ENCODE measurements around the gene RNFT2.

The RNFT2 gene

DNA sequence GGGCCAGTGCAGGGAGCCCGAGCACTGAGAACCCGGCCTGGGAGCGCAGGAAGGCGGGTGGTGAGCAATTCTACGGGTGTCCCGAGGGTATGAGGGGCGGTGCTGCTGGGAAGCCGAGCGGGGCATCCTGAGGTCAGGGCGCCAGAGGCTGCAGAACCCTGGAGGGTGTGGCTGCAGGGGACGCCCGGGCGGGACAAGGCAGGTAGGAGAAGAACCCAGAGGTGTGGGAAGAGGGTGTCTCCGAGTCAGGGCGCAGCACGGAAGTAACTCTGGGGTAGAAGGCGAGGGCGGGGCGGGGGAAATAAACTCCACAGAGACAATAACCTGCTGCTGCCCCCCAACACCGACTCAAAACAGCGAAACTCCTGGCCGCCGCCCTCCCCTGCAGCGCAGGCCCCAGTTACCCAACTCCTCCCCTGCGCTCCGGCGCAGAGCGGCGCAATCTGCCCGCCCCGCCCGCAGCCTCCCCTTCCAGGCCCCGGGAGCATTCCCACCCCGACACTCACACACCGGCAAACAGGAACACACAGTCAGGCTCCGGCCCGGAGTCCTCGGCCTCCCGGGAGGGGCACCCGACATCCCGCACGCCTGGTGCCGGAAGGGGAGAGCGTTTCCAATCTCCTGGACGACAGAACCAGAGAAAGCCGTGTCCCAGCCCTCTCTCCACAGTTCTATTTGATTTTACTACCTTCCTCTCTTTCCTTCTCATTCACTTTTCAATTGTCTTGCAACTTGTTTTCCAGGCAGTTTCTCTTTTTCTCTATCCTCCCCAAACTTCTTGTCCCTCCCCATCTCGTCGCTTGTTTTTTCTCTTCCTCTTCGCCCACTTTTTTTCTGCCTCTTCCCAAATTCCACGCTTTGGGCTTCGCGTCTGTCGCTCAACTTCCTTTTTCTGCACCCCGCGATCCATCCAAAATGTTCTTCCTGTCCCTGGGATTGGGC, 140.7 kb downstream of the RNFT2 start:
- no peak for DNase-seq (ENCODE audit: low read depth in 2 of 2)

GRCh38 chr12:116879509-116880212, 141.5 kb downstream of the RNFT2 start:
- DNase-seq (ENCODE audit: low read depth in 2 of 2) = no peak

DNA sequence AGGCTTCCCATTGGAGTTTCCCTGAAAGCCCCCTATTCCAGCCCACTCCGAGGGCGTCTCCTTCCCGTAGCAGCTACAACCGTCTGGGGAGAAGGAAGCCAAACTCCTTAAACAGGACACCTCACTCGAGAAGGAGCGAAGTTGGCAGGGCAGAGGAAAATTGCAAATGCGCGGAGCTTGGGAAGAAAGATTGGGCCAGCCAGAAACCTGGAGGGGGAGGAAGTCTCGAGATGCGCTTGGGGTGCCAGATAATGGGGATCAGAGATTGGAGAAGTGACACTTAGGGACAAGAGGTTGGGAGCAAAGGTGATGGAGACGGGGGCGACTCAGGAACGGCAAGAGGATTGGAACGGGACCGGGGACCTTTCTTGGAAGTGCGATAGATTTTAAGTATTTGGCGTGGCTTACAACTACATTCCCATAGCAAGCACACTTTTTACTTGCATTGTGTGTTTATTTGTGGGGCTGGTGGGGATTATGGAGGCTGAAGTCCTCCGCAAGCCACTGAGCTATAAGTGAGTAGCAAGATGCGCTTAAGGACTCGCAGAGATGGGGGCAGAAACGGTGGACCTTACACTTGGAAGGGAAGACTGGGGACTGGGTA, 142.2 kb downstream of the RNFT2 start:
- no peak for DNase-seq (ENCODE audit: low read depth in 2 of 2)

DNA sequence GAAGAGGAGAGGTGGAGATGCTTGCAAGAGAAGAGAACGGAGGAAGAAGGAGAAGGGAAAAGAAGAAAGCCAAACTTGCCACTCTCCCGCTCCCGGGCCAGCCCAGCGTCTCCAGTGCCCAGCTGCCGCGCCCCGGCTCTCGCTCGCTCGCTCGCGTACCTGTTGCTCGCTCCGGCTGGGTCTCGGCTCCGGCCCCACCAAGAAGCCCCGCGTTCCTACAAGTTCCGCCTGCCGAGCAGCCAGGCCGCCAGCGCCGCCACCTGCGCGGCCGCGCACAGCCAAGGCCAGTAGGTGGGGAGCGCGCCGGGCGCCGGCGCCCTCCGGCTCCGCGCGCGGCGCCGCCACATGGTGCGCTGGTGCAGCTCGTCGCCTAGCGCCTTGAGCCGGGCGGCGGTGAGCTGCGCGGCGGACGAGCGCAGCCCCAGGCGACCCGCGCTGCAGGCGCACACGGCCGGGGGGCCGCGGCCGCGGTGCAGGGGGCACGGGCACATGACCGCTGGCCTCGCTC, 142.8 kb downstream of the RNFT2 start:
- no peak for DNase-seq (ENCODE audit: low read depth in 2 of 2)

DNA sequence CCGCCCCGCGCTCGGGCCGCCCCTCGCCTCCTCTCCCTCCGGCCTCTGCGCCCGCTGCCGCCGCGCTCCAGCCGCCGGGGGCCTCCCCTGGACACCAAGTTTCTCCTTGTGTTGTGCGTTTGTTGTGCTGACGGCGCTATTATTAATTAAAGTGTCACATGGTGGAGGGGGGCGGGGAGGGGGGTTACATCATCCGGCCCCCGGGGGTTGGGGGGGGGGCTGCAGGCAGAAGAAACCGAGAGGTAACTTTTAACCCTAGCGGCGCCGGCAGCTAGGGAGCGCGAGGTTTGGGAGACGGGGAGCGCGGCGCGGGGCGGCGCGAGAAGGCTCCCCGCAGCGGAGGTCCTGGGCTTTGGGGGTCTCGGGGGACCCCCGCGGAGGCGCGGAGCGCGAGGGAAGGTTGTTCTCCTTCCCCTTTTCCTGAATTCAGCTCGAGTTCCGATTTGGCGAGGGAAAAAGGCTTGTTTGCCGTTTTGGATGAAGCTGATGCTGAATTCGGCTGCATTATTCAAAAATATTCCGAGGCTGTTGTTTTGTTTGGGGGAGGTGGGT, 143.3 kb downstream of the RNFT2 start, which contains the start of gene HRK:
TSS of gene HRK (minus strand) at position 117 of the 552 bp plus-strand sequence. CDS start 134 bp downstream, outside the sequence.
- DNase-seq (ENCODE audit: low read depth in 2 of 2) = no peak

DNA sequence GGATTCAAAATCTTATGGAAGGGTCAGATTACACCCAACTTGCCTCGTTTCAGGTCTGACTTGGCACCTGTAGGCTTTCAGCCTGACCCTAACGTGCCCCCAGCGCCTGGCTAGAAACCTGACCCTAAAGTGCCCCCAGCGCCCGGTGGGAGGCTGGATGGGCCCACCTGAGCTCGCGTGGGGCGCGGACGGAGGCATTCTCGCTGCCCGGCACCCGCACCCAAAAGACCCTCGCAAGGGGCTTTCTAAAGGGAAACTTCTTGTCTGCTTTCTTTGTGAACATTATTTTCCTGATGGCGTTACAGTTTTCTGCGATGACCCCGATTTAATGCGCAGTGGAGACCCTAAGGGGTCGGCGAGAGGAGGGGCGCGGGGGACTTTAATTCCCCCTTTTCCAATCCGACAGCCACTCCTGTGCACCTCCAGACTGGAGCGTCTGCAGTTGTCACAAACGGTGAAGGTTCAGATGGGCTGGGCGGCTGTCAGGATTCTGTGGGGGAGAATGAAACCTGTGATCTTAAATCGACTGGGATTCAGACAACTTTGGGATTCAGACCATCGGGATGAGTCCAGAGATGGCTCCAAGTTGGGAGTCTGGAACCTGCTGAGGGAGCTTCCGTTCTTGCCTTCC, 143.9 kb downstream of the RNFT2 start:
- no peak for DNase-seq (ENCODE audit: low read depth in 2 of 2)

DNA sequence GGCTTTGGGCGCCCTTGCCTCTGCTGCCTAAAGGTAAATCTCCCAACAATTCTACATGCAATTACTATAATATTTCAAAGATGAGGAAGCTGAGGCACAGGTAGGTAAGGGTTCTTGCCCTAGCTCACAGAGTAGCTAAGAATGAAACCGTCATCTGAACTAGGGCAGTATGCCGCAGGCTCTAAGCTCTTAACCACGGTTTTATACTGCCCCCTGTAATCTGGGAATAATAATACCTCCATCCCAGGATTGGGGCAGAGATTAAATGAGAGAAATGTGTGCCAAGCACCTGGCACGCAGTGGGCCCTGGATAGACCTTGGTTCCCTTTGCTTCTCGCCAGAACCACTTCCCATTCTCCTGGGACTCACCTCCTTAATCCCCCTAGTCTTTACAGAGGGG, 144.6 kb downstream of the RNFT2 start:
- DNase-seq (ENCODE audit: low read depth in 2 of 2) = no peak

DNA sequence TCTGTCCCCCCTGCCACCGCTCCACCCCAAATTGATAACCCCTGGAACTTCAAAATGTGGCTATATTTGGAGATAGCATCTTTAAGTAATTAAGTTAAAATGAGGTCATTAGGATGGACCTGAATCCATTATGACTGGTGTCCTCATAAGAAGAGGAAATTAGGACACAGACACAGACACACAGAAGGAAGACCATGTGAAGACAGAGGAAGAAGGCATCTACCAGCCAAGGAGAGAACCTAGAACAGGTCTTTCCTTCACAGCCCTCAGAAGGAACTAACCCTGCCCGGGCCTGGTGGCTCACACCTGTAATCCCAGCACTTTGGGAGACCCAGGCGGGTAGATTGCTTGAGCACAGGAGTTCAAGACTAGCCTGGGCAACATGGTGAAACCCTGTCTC, 146.8 kb downstream of the RNFT2 start:
- no peak for DNase-seq (ENCODE audit: low read depth in 2 of 2)

DNA sequence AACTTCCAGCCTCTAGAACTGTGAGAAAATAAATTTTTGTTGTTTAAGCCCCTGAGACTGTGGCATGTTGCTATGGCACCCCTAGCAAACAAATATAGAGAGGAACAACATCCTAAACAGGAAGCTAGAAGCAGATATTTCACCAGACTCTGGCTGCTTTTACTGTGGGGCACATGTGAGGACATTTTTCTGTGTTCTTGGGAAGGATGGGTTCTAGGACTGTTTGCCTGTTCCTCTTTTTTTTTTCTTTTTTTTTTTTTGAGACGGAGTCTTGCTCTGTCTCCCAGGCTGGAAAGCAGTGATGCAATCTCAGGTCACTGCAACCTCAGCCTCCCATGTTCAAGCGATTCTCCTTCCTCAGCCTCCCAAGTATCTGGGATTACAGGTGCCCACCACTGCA, 147.4 kb downstream of the RNFT2 start:
- DNase-seq (ENCODE audit: low read depth in 2 of 2) = no peak

DNA sequence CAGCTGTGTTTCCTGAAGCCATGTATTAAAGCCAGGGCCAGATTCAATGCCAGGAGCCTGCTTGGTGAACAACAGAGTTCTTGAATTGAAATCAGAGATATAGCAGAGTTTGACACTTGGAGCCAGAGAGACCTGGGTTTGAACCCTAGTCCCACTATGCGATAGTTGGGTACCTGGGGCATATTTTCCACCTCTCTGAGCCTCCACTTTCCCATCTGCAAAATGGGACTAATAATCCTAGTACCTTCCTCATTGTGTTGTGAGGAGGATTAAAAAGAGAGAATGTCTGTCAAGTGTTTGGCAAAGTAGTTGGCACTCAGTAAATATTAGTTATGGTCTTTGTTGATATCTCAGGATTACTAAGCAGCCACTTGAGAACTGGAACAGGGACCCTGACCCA, 149.1 kb downstream of the RNFT2 start:
- DNase-seq (ENCODE audit: low read depth in 2 of 2) = no peak

DNA sequence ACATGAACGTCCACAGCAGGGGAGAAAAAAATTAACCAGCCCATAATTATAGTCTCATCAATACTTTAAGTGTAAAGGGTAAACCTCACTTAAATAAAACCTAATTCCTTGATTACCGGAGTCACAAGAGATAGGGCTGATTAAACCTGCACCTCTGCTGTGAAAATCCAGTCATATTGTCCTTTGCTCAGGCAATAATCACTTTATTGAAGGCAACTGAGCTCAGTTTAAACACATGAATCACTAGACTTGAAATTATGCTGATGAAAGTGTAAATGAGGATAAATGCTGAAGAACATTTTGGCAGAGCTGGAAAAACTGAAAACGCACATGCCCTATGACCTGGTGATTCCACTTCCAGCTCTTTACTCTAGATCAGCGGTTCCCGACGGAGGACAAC, 149.8 kb downstream of the RNFT2 start:
- no peak for DNase-seq (ENCODE audit: low read depth in 2 of 2)

DNA sequence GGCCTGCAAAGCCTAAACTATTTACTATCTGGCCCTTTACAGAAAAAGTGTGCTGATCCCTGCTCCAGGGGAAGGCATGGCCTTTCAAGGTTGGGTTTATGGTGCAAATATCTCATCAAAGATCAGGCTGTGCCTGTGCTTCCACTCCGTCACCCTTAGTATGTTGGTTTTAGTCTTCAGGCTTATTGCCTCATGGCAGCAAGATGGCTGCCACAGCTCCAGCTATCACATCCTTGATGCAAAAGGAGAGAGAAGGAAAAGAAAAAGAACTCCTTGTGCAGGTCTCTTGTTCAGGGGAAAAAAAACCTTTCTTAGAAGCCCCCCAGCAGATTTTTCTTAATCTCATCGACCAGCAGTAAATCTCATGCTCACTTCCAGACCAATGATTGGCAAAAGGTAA, 152.2 kb downstream of the RNFT2 start:
- DNase-seq (ENCODE audit: low read depth in 2 of 2) = no peak

- DNase-seq (ENCODE audit: low read depth in 2 of 2) = no peak
Observed at GRCh38 chr12:116891019-116891418, 152.9 kb downstream of the RNFT2 start.

DNA sequence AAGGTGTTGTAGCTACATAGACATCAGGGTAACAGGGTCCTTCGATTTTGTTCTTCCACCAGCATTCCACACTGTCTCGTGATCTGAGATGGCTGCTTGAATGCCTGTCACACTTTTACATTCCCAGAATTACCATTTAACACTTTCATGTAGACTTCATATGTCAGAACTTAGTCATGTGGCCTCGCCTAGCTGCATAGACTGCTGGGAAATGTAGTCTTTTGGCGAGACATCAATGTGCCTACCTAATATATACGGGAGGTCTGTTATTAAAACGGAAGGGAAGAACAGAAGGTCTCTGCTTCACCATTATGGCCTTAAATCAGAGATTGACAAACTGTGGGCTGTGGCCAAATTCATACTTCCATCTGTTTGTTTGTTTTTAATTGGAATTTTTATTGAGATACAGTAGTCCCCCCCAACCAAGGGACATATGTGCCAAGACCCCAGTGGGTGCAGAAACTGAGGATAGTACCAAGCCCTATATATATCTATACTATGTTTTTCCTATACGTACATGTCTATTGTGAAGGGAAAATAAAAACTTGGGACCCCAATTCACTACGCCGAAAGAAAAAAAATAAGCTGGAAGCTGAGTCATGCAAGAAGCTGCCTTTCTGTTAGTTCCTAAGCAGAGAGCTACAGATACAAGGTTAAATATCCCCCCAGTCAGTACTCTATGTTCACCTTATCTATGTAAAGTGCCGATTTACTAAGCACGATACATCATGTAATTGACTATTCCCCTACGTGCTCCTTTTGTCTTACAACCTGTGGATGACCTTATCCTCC, 154.4 kb downstream of the RNFT2 start:
- no peak for DNase-seq (ENCODE audit: low read depth in 2 of 2)

GRCh38 chr12:116894913-116895312, 156.8 kb downstream of the RNFT2 start:
- no peak for DNase-seq (ENCODE audit: low read depth in 2 of 2)

DNA sequence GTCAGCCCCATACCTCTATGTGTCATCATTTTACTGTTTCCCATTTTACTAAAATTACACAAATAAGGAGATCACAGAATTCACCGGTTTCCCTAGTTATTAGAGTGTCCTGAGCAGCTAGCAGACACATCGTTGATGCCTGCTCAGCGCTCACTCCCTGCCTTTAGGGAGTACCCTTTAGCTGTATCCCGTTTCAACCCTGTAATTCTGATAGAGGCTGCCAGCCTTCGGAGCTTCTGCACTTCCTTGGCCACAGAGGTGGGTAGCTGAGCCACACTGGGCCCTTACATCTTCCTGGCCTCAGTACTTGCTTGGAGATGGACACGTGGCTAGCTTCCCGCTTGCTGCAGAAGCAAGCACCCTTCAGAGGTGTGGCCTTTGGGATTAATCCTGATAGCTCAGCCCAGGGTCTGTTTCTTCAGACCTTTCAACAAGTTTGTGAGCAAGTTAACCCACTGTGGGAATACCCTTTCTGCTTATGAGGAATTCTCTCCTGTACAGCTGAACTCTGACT, 158.4 kb downstream of the RNFT2 start:
- DNase-seq (ENCODE audit: low read depth in 2 of 2) = no peak

DNA sequence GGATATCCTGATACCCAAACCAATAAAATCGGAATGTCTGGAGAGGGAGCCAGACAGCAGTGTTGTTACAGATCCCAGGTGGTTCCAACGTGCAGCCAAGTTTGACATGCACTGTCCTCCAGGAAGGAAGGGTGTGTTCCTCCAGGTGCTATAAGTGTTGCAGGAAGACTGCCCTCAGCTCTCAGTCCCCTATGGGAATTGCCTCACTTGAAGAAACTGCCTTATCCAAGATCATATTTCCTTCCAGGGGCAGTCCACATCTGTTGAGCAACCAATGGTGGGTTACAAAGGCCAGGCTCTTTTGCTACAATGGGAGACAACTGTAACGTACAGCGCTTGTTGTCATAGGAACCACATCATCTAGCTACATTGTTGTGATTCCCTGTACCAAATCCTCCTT, 159.4 kb downstream of the RNFT2 start:
- no peak for DNase-seq (ENCODE audit: low read depth in 2 of 2)

- DNase-seq (ENCODE audit: low read depth in 2 of 2) = no peak
Observed at GRCh38 chr12:116898669-116899068, 160.6 kb downstream of the RNFT2 start.

DNA sequence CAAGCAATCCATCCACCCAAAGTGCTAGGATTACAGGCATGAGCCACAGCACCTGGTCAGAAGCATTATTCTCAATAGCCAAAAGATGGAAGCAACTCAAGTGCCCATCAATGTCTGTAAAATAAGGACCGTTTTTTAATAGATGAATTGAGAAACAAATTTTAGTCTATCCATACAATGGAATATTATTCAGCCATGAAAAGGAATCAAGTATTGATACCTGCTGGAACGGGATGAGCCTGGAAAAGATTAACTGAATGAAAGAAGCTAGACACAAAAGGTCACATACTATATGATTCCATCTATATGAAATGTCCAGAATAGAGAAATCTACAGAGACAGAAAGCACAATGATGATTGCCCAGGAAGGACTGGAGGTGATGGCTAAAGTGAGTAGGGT, 163.5 kb downstream of the RNFT2 start:
- DNase-seq (ENCODE audit: low read depth in 2 of 2) = no peak

Data from stimulated activated CD8-positive, alpha-beta memory T cell treated with anti-CD3 and anti-CD28 coated beads, Interleukin-15, amount 100 ng/mL, for 4 hours (primary cell).